ENCODE data around the gene ADORA2A.

Gene ADORA2A

GRCh38 chr22:24392218-24392931, 35.0 kb upstream of the ADORA2A start:
- Histone ChIP-seq H3K4me1 (ENCODE audit: control insufficient read depth, insufficient read depth, low read length) (no peaks in the 10 kb centered on the region), H3K4me3 (ENCODE audit: low read depth, low read length) (no peak overlapping the region), H3K9me3 (ENCODE audit: control insufficient read depth, insufficient read depth, low read length) (no peaks in the 10 kb centered on the region), H3K36me3 (ENCODE audit: control insufficient read depth, insufficient read depth, low read length) (no peaks in the 10 kb centered on the region), H3K9ac (ENCODE audit: low read depth, low read length) (no peak overlapping the region), H3K27me3 (ENCODE audit: control insufficient read depth, insufficient read depth, low read length) (no peaks in the 10 kb centered on the region)

DNA sequence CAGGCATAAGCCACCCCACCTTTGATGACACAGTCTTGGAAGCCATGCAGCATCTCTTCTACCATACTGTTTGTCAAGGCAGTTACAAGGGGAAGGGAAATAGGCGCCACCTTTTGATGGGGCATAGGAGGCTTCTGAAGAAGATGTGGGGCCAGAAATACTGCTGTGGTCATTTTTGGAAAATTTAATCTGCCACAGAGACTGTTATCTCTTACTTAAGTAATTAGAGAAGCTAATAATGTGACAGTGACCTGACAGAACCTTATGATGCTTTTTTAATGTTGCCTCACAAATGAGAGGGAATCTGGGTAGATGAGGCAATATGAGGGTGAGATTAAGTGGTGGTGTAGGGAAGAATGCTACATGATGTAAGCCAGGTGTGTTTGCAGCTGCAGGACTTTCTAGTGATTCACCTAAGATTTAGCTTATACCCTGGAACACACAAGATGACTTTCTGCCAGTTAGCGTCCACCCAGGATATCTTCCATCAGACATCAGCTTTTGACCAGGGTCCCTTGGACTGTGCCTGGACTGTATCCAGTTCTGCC, 34.3 kb upstream of the ADORA2A start:
- H3K9me3 ChIP-seq (ENCODE audit: control insufficient read depth, insufficient read depth, low read length), result no peaks in the 10 kb centered on the region
- no peaks in the 10 kb centered on the region for H3K27me3 ChIP-seq (ENCODE audit: control insufficient read depth, insufficient read depth, low read length)
- no peaks in the 10 kb centered on the region for H3K36me3 ChIP-seq (ENCODE audit: control insufficient read depth, insufficient read depth, low read length)
- H3K4me1 ChIP-seq (ENCODE audit: control insufficient read depth, insufficient read depth, low read length), result no peaks in the 10 kb centered on the region
- H3K4me3 ChIP-seq (ENCODE audit: low read depth, low read length), result no peak overlapping the region
- no peak overlapping the region for H3K9ac ChIP-seq (ENCODE audit: low read depth, low read length)

GRCh38 chr22:24393848-24394247, 33.6 kb upstream of the ADORA2A start:
- no peak overlapping the region for H3K4me3 ChIP-seq (ENCODE audit: low read depth, low read length)
- H3K4me1 ChIP-seq (ENCODE audit: control insufficient read depth, insufficient read depth, low read length), result no peaks in the 10 kb centered on the region
- no peak overlapping the region for H3K9ac ChIP-seq (ENCODE audit: low read depth, low read length)
- H3K9me3 ChIP-seq (ENCODE audit: control insufficient read depth, insufficient read depth, low read length), result no peaks in the 10 kb centered on the region
- H3K36me3 ChIP-seq (ENCODE audit: control insufficient read depth, insufficient read depth, low read length), result peaks cover 5% of the 10 kb centered on the region
- H3K27me3 ChIP-seq (ENCODE audit: control insufficient read depth, insufficient read depth, low read length), result no peaks in the 10 kb centered on the region

- H3K36me3 ChIP-seq (ENCODE audit: control insufficient read depth, insufficient read depth, low read length), result peaks cover 5% of the 10 kb centered on the region
- no peaks in the 10 kb centered on the region for H3K9me3 ChIP-seq (ENCODE audit: control insufficient read depth, insufficient read depth, low read length)
- H3K9ac ChIP-seq (ENCODE audit: low read depth, low read length), result no peak overlapping the region
- no peak overlapping the region for H3K4me3 ChIP-seq (ENCODE audit: low read depth, low read length)
- no peaks in the 10 kb centered on the region for H3K27me3 ChIP-seq (ENCODE audit: control insufficient read depth, insufficient read depth, low read length)
- H3K4me1 ChIP-seq (ENCODE audit: control insufficient read depth, insufficient read depth, low read length), result no peaks in the 10 kb centered on the region
Measured at GRCh38 chr22:24394254-24394653, 33.1 kb upstream of the ADORA2A start.

- no peaks in the 10 kb centered on the region for H3K4me1 ChIP-seq (ENCODE audit: control insufficient read depth, insufficient read depth, low read length)
- H3K9ac ChIP-seq (ENCODE audit: low read depth, low read length), result no peak overlapping the region
- H3K36me3 ChIP-seq (ENCODE audit: control insufficient read depth, insufficient read depth, low read length), result peaks cover 5% of the 10 kb centered on the region
Measured at GRCh38 chr22:24398409-24398808, 29.0 kb upstream of the ADORA2A start.

DNA sequence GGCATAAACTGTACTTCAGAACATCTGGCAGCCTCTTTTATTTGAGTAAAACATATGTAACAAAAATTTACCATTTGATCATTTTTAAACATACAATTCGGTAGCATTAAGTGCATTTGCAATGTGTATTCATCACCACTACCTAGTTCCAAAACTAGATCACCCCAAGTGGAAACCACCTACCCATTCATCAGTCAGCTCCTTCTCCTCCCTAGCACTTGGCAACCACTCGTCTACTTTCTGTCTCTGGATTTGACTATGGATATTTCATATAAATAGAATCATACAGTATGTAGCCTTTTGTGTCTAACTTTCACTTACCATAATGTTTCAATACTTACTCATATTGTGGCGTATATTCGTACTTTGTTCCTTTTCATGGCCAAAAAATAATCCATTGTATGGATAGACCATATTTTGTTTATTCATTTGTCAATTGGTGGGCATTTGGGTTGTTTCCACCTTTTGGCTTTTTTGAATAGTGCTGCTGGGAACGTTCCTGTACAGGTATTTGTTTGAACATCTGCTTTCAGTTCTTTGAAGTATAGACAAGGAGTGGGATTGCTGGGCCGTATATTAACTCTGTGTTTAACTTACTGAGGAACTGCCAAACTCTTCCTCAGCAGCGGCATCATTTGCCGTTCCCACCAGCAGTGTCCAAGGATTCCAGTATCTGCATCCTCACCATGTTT, 27.2 kb upstream of the ADORA2A start:
- Histone ChIP-seq H3K4me1 (ENCODE audit: control insufficient read depth, insufficient read depth, low read length) (no peaks in the 10 kb centered on the region), H3K9ac (ENCODE audit: low read depth, low read length) (no peak overlapping the region), H3K27me3 (ENCODE audit: control insufficient read depth, insufficient read depth, low read length) (no peaks in the 10 kb centered on the region), H3K36me3 (ENCODE audit: control insufficient read depth, insufficient read depth, low read length) (peaks cover 5% of the 10 kb centered on the region), H3K4me3 (ENCODE audit: low read depth, low read length) (no peak overlapping the region), H3K9me3 (ENCODE audit: control insufficient read depth, insufficient read depth, low read length) (no peaks in the 10 kb centered on the region)

More at GRCh38 chr22:24398409-24398808, 29.0 kb upstream of the ADORA2A start:
- Histone ChIP-seq H3K9me3 (ENCODE audit: control insufficient read depth, insufficient read depth, low read length) (no peaks in the 10 kb centered on the region), H3K27me3 (ENCODE audit: control insufficient read depth, insufficient read depth, low read length) (no peaks in the 10 kb centered on the region), H3K4me3 (ENCODE audit: low read depth, low read length) (no peak overlapping the region)

DNA sequence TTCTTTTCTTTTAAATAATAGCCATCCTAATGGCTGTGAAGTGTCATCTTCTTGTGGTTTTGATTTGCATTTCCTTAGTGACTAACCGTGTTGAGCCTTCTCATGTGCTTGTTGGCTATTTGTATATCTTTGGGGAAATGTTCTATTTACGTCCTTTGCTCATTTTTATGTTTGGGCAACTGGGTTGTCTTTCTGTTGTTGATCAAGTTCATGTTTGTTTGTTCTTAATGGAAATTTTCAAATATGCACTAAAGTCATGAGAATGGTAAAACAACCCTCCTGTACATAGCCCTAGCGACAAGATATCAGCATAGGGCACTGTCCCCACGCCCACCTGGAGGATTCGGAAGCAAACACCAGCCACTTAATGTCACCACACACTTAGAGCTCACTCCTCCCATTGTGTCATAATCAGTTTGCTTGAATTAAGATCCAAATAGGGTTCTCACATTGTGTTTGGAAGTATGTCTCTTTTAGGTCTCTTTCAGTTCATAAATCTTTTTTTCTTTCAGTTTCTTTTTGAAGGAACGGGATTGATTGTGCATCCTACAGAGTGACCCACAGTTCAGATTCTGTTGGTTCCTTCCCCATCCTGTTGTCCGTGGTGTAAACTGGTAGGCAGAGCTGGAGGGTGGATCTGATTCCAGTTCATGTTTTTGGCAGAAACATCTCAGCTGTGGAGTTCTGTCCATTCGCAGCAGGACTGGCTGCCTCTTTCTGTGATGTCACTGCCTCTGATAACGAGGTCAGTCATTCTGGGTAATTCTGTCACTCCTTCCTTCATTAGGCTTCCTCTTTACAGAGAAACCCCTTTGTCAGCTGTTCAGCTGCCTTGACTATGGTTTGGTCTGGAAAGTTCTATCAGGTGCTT, 26.4 kb upstream of the ADORA2A start:
- no peaks in the 10 kb centered on the region for H3K27me3 ChIP-seq (ENCODE audit: control insufficient read depth, insufficient read depth, low read length)
- no peak overlapping the region for H3K9ac ChIP-seq (ENCODE audit: low read depth, low read length)
- H3K9me3 ChIP-seq (ENCODE audit: control insufficient read depth, insufficient read depth, low read length), result no peaks in the 10 kb centered on the region
- H3K36me3 ChIP-seq (ENCODE audit: control insufficient read depth, insufficient read depth, low read length), result peaks cover 5% of the 10 kb centered on the region
- H3K4me1 ChIP-seq (ENCODE audit: control insufficient read depth, insufficient read depth, low read length), result no peaks in the 10 kb centered on the region
- H3K4me3 ChIP-seq (ENCODE audit: low read depth, low read length), result no peak overlapping the region

- Histone ChIP-seq H3K4me1 (ENCODE audit: control insufficient read depth, insufficient read depth, low read length) (no peaks in the 10 kb centered on the region), H3K27me3 (ENCODE audit: control insufficient read depth, insufficient read depth, low read length) (no peaks in the 10 kb centered on the region), H3K4me3 (ENCODE audit: low read depth, low read length) (no peak overlapping the region), H3K36me3 (ENCODE audit: control insufficient read depth, insufficient read depth, low read length) (peaks cover 5% of the 10 kb centered on the region), H3K9me3 (ENCODE audit: control insufficient read depth, insufficient read depth, low read length) (no peaks in the 10 kb centered on the region), H3K9ac (ENCODE audit: low read depth, low read length) (no peak overlapping the region)
Measured at GRCh38 chr22:24401931-24402367, 25.4 kb upstream of the ADORA2A start.

DNA sequence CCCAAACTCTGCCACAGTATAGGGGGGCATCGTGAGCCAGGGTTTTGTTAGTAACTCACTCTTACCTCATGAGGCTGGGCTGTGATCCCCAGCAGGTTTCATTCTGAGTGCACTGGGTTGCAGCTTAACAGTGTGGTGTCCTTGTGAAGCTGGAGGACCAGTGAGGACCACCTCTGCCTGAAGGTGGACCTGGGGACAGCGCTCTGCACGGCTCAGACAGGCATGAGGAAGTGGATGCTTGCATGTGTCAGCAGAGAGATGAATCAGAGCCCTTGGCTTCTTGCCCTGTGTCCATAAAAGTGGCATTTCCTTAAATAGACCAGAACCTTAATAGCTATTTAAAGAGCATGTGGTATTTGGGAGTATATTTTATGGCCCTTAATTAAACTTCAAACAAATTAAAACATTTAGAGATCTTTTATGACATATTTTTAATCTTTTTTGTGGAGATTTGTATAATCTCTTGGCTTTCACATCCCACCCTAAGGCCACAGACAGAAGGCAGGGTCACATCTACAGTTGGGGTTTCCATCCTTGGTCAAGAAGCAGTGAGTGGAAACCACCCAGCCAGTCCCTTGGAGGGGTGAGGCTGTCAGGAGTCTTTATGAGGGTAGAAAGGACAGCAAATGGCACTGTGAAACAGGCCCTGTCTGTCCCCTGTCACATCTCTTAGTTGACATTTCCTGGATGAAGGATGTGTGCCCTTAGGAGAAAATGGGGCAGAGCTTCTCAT, 24.8 kb upstream of the ADORA2A start:
- Histone ChIP-seq H3K36me3 (ENCODE audit: control insufficient read depth, insufficient read depth, low read length) (peaks cover 5% of the 10 kb centered on the region), H3K4me3 (ENCODE audit: low read depth, low read length) (no peak overlapping the region), H3K9me3 (ENCODE audit: control insufficient read depth, insufficient read depth, low read length) (no peaks in the 10 kb centered on the region), H3K9ac (ENCODE audit: low read depth, low read length) (no peak overlapping the region), H3K27me3 (ENCODE audit: control insufficient read depth, insufficient read depth, low read length) (no peaks in the 10 kb centered on the region), H3K4me1 (ENCODE audit: control insufficient read depth, insufficient read depth, low read length) (no peaks in the 10 kb centered on the region)

- Histone ChIP-seq H3K4me3 (ENCODE audit: low read depth, low read length) (no peak overlapping the region), H3K9me3 (ENCODE audit: control insufficient read depth, insufficient read depth, low read length) (no peaks in the 10 kb centered on the region), H3K27me3 (ENCODE audit: control insufficient read depth, insufficient read depth, low read length) (no peaks in the 10 kb centered on the region), H3K9ac (ENCODE audit: low read depth, low read length) (no peak overlapping the region), H3K4me1 (ENCODE audit: control insufficient read depth, insufficient read depth, low read length) (no peaks in the 10 kb centered on the region), H3K36me3 (ENCODE audit: control insufficient read depth, insufficient read depth, low read length) (peaks cover 3% of the 10 kb centered on the region)
Measured at GRCh38 chr22:24403346-24403745, 24.1 kb upstream of the ADORA2A start.
